ENCODE measurements around the gene PPCS.
"Not testable (repeated sequence)": the region's sequence is repeated elsewhere in the genome, so short reads cannot be mapped to it uniquely, and the experiment has no call there.

Gene PPCS

DNA sequence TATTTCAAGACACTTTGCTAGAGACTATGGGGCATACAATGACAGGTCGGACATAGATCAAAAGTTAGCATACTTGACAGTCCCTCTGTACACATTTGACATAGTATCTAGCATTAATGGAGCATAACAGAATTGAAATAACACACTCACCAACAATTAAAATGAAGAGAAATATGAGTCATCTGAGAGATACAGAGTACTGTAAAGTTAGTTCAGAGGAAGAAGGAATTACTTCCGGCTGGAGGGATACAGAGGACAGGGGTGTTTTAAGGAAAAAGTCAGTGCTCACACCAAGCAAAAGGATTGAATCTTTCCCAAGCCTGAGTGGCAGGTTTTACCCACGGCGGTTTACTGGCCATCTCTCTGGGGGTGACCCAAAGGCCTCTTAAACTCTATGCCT, 3.0 kb upstream of the PPCS start:
- no peak for DNase-seq (ENCODE audit: low spot score)

DNA sequence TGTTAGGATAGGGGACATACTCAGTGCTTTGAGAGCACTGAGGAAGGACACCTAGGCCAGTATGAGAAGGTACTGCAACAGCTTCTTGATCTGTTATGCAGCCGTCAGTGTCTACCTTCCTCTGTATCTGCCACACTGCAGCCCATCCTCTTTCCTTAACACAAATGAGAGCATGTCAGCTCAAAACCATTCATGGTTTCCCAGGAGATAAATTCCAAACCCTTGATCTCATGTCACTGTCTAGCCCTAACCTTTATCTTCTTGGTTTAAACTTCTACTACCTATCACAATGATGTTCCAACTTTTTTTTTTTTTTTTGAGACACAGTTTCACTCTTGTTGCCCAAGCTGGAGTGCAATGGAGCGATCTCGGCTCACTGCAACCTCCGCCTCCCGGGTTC, 1.9 kb upstream of the PPCS start:
- DNase-seq (ENCODE audit: low spot score) = no peak

DNA sequence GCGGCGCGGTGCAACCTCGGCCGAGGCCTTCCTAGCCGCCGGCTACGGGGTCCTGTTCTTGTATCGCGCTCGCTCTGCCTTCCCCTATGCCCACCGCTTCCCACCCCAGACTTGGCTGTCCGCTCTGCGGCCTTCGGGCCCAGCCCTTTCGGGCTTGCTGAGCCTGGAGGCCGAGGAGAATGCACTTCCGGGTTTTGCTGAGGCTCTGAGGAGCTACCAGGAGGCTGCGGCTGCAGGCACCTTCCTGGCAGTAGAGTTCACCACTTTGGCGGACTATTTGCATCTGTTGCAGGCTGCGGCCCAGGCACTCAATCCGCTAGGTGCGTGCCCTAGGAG, 379 bp downstream of the PPCS start:
- DNase-seq (ENCODE audit: low spot score) = peak; percentile 62

DNA sequence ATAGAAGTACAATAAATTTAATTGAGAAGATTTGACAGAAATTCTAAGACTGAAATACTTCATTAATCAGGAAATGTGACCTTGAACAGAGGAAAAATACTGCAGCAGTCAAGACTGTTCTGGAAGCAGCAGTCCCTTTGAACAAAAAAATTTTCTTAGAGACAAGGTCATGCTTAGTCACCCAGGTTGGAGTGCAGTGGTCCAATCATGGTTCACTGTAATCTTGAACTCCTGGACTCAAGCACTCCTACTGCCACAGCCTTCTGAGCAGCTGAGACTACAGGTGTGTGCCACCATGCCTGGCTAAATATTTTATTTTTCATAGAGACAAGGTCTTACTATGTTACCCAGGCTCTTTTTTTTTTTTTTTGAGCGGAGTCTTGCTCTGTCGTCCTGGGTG, 4.9 kb downstream of the PPCS start:
- no peak for DNase-seq (ENCODE audit: low spot score)

DNA sequence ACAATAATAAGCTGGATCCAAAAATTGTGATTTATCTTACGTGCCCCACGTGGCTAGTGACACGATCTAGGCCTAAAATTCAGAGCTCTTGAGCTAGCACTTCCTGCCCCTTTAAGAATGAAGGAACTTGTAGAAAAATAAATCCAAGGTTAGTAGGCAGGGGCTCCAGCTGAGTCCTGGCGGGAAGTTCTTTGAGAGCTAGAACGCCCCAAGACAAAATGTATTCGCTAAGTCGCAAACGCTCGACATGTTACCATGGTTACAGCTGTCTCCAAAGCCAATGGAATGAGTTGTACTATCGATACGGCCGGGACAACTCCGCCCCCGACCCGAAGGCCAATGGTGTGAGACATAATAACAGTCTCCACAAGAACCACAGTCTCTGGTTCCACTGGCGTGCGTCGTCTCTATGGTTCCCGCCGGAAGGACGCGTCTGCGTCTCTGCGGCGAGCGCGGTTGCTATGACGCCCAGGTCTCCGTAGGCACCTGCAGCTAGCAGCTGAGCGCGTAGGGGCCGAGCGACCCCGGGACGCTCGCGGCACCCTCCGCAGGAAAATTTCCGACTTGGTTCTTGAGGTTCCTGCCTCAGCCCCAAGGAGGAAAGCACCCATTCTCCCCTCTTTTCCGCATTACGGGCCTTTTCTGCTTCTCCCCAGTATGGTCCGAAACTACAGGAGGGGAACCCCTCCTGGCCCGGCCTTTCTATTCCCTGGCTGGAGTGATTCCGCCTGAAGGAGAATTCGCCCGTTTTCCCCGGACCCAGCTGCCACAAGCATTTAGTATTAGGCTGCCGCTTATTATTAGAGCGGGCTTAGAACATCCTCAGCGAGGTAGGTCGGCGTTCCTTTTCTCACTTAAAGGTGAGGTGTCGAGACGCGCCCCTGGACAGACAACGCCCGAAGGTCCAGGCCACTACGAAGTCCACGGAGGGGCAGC, 6.8 kb downstream of the PPCS start, which contains the start of gene CCDC30:
Gene CCDC30 (plus strand): TSS at position 459 of the 936 bp plus-strand sequence. CDS start 17,266 bp downstream, outside the sequence.
- DNase-seq (ENCODE audit: low spot score) = peak; percentile 97

DNA sequence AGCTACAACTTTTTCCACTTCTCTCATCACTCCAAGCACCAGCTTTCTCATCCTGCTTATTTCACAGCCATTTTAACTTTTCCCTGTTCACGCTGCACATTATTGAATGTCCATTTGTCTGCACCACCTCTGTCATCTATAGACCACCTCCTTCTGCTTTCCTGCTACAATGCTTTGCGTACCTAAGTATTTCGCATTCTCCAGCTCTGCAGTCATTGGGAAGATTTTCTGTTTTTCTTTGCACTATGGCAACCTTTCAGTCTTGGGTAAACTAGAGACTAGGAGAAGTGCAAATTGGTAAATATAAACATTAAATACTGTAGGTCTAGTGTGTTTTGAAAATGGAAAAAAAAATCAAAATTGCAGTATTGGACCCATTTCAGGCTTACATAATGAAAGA, 7.6 kb downstream of the PPCS start:
- no peak for DNase-seq (ENCODE audit: low spot score)

DNA sequence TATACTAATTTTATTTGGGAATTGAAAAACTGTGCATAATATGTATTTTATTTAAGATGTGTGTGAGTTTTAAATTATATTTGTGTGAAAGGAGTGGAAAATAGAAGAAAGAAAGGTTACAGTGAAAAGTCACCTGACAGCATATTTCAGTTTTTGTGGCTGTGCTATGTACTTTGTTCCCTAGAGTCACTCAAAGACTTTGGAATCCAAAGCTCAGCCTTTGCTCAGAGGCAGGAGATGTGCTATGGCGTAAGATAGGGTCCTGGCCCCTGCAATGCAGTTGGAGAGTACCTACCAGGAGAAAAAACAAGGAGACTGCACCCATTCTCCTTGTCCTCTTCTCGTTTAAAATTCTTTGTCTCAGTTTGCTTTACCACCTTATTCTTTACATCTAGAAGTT, 9.7 kb downstream of the PPCS start:
- no peak for DNase-seq (ENCODE audit: low spot score)

DNA sequence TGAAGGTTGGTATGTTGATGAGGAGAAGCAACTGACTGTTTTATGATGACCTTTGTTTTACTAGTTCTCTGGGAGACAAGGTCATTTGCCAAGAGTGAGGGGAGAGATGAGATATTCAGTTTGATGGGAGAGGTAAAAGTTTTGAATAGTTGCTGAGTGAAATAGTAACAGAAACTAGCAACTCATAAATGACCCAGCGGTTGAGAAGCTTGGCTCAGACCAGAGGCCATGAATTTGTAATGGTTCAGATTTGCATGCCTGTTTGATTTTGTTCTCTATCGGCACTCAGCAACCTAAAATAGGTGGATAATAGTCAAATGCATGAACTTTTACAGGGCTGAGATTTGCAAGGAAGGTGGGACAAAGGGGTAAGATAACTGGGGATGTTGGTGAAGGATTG, 13.4 kb downstream of the PPCS start:
- DNase-seq (ENCODE audit: low spot score) = no peak

DNA sequence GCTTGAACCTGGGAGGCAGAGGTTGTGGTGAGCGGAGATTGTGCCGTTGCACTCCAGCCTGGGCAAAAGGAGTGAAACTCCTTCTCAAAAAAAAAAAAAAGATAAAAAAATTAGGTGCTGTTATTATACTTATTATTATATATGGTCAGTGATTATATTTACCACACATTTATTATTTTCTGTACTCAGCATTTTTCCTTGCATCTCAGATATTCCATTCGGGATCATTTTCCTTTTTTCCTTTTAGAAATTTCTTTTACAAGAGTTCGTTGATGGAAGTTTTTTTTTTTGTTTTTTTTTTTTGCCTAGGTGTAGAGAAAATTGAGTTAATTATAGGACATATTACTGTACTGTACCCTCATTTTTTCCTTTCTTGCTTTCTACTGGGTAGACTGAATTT, 20.3 kb downstream of the PPCS start:
- DNase-seq (ENCODE audit: low spot score) = no peak

DNA sequence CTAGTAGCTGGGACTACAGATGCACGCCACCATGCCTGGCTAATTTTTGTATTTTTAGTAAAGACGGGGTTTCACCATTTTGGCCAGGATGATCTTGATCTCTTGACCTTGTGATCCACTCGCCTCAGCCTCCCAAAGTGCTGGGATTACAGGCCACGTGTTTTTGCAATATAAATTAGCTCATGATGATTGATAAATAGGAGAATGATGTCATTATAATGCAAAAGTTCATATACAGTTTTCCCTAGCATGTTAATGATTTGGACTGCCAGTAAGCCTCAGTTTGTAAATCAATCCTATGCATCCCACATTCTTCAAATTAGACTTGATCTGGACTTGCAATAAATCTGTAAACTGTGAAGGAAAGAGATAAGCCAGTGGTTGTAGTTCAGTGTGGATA, 21.0 kb downstream of the PPCS start:
- DNase-seq (ENCODE audit: low spot score) = not testable (repeated sequence)

DNA sequence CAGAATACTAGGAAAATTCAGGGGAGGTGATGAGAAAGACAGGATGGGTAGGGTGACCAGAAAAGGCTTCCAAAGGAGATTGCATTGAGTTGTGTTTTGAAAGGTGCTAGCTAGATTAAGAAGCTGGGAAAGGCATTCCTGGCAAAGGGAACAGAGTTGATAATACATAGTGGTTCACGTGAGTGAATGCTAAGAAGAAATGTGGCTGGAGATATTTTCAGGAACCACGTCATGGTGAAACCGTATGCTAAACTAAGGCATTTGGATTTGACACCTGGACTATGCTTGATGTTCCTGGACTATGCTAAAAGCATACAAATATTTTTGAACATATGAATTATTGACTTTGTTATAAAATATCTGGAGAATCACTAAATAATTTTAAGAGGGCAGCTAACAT, 21.4 kb downstream of the PPCS start:
- no peak for DNase-seq (ENCODE audit: low spot score)

DNA sequence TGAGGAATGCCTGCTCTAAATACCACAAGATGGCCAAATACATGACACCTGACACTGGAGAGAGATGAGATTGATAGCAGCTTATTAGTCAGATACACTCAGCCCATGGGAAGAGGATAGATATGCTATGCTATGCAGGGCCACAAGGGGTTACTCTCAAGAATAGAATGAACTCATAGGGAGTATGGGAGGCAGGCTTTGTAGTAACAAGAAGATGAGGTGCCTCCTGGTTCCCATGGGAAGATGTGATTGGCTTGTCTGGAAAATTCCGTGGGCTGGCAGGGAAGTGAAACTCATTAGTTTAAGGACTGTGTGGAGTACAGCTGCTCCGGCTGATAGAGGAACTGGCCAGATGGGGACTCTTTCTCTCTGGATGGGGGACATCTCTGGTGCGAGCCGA, 23.3 kb downstream of the PPCS start:
- peak; percentile 47 for DNase-seq (ENCODE audit: low spot score)

DNA sequence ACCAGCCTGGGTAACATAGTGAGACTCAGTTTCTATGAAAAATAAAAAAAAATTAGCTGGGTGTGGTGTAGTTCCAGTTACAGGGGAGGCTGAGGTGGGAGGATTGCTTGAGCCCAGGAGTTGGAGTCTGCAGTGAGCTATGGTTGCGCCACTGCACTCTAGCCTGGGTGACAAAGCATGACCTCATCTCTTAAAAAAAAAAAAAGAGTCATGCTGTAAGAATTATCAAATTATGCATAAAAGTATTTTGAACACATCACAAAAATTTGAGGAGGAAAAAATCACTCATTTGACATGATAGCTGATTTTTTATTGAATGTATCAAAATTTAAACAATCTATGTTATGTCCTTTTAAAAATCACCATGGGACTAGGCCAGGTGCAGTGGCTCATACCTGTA, 24.6 kb downstream of the PPCS start:
- DNase-seq (ENCODE audit: low spot score) = no peak

DNA sequence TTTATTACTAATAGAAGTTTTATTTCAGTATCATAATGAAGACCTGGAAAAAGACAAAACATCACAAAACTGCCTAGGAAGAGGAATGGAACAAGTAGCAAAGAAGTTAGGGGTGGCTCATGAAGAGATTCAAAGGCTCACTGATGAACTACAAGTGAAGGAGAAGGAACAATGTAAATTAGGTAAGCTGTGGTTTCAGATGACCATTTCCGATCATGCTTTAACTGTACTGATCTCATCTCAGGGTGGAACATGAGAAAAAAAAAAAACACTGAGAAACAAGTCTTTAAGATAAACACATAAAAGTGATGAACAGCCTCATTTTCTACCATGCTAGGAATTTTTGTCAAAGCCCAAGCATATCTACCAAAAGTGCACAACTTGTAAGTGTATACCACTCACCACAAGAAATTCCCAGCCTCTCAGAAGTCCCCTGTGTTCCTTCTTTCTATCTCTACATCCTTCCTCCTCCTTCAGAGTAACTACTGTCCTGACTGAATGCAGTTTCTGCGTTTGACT, 26.4 kb downstream of the PPCS start:
- no peak for DNase-seq (ENCODE audit: low spot score)

DNA sequence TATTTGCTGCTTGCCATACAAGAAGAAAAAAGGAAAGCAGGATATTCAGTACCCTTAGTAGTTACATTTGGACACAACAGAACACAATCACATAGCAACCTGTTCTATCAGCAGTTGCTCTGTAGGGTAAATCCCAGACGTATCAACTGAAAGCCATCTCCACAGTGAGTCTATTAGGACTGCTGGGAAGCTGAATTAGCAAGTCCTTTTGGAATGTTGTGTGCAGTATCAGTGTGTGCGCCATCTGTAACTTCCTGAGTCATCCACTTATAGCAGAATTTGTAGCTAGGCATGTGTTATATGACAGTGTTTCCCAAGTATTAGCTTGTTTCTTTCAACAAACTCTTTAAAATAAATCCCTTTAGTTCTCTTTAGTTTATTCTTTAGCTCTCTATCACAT, 28.0 kb downstream of the PPCS start:
- DNase-seq (ENCODE audit: low spot score) = no peak

DNA sequence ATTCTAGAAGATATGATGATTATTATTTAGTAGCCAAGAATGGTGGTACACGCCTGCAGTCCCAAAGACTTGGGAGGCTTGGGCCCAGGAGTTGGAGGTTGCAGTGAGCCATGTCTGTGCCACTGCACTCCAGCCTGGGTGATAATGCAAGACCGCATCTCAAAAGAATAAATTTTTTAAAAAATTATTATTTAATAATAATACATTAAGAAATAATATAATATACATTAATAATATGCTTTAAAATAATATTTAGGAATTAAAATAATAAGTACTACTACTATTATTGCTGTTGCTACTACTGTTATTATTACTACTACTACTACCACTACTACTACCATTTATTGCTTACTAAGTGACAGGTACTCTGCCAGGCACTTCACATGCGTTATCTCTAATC, 33.9 kb downstream of the PPCS start:
- no peak for DNase-seq (ENCODE audit: low spot score)

DNA sequence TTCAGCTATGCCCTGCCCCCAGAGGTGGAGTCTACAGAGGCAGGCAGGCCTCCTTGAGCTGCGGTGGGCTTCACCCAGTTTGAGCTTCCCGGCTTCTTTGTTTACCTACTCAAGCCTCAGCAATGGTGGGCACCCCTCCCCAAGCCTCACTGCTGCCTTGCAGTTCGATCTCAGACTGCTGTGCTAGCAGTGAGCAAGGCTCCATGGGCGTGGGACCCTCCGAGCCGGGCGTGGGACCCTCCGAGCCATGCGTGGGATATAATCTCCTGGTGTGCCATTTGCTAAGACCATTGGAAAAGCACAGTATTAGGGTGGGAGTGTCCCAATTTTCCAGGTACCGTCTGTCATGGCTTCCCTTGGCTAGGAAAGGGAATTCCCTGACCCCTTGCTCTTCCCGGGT, 45.7 kb downstream of the PPCS start:
- not testable (repeated sequence) for DNase-seq (ENCODE audit: low spot score)

DNA sequence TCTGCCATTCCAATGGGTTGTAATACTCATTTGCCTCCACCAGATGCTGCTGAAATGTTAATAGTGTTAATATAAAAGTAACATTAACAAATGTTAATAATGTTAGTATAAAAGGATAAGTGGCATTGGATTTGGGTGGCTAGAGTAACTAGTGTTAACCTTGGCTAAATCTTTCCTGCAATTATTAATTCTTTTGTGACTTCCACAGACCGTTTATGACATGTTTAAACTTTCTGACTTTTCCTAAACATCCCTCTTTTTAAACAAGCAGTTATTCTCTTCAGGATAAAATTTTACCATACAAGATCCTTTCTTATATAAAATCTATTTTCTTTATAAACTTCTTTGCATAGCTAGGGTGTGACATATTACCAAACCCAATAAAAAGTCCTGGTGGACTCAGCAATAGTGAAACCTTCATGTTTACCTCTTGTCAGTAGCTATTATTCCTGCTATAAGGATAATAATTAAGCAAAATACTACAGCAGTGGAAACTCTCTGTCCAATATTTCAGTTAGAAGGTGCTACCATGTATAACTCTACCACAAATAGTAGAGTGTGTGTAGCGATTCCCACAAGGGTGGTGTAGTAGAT, 48.3 kb downstream of the PPCS start:
- DNase-seq (ENCODE audit: low spot score) = no peak

DNA sequence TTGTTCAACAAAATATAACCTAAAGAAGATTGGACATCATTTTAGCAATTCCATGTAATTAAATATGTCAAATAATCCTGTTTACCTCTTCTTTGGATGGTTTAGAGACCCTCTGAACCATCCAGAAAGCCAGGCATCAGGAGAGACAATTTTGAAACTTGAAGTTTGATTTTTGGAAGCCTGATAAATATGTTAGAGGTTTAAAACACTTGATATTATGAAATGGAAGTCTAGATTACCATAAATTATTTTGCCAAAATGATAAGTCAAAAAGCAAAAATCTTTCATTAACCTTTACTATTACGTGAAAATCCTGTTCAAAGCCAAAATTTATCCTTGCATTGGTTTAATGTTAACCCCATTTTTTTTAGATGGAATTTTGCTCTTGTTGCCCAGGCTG, 50.2 kb downstream of the PPCS start:
- DNase-seq (ENCODE audit: low spot score) = no peak

All from iPS-NIHi11 (cell line).